Endodermal cell (in vitro differentiated cells): ENCODE data around the gene ECD. TPM values are rescaled to one million over a fixed set of nuclear protein-coding genes. Genes with fewer than 3 reads are reported as not detected.

ENCODE experiments used
- DNase-seq: peaks from one replicate; pipeline ENCODE4 v3.0.0-alpha.2; 2017
- H3K27ac ChIP-seq: 2 replicates; pipeline ENCODE4 v1.5.1; 2013; ENCODE audit warnings: mild to moderate bottlenecking, low read depth, low read length, moderate library complexity
- H3K27me3 ChIP-seq: 2 replicates; pipeline ENCODE4 v1.6.1; 2013; ENCODE audit warnings: mild to moderate bottlenecking, low read length, moderate library complexity; ENCODE audit not compliant: insufficient read depth, control insufficient read depth, poor library complexity, severe bottlenecking
- H3K36me3 ChIP-seq: 2 replicates; pipeline ENCODE4 v1.7.0; 2013; ENCODE audit warnings: mild to moderate bottlenecking, low read length, moderate library complexity; ENCODE audit not compliant: control insufficient read depth, insufficient read depth
- H3K4me1 ChIP-seq: one replicate; pipeline ENCODE4 v1.7.0; 2013; ENCODE audit warnings: low read length; ENCODE audit not compliant: control insufficient read depth, insufficient read depth
- H3K4me3 ChIP-seq: 2 replicates; pipeline ENCODE4 v1.5.1; 2013; ENCODE audit warnings: mild to moderate bottlenecking, low read length, moderate library complexity
- H3K9ac ChIP-seq: 2 replicates; pipeline ENCODE4 v1.6.1; 2013; ENCODE audit warnings: mild to moderate bottlenecking, low read length, moderate library complexity; ENCODE audit not compliant: poor library complexity, severe bottlenecking; ENCODE audit errors: extremely low read depth
- H3K9me3 ChIP-seq: 2 replicates; pipeline ENCODE4 v1.6.1; 2013; ENCODE audit warnings: mild to moderate bottlenecking, low read length, moderate library complexity; ENCODE audit not compliant: control insufficient read depth
- H3K27ac Mint-ChIP-seq: 2 replicates; pipeline ENCODE4 v1.8.0; 2020; ENCODE audit warnings: mixed read lengths
- H3K27me3 Mint-ChIP-seq: 2 replicates; pipeline ENCODE4 v1.8.0; 2021; ENCODE audit warnings: mild to moderate bottlenecking, mixed read lengths; ENCODE audit not compliant: insufficient read depth
- H3K36me3 Mint-ChIP-seq: 2 replicates; pipeline ENCODE4 v1.8.0; 2020; ENCODE audit warnings: low read depth, mixed read lengths
- H3K4me1 Mint-ChIP-seq: 2 replicates; pipeline ENCODE4 v1.8.0; 2020; ENCODE audit warnings: mixed read lengths
- H3K4me3 Mint-ChIP-seq: 2 replicates; pipeline ENCODE4 v1.8.0; 2020; ENCODE audit warnings: mild to moderate bottlenecking, moderate library complexity, mixed read lengths
- H3K9me3 Mint-ChIP-seq: 2 replicates; pipeline ENCODE4 v1.8.0; 2020; ENCODE audit warnings: mild to moderate bottlenecking, mixed read lengths
- WGBS, 2 experiments: methylation state at CpG; one replicate each; pipeline versions ENCODE4 v1.1.5 to v1.1.7; 2013; ENCODE audit warnings: missing lambda C conversion rate in 2 of 2, mixed read lengths in 1 of 2; ENCODE audit not compliant: insufficient coverage in 1 of 2, insufficient read length in 1 of 2; 5-methylcytosine and 5-hydroxymethylcytosine counted together
- total RNA-seq, 2 donors: library from RNA; stranded (reverse); fragmentation: NEBNext Ultra II Directional in 1 of 2; extraction: Animal tissue kit (Norgen Biotek cat#: 25700) in 1 of 2; gene quantifications; 2 replicates in 1 of 2; 3 replicates in 1 of 2; pipeline ENCODE4 v1.2.1, GENCODE V29; 2021
- TF ChIP-seq, protein P1 (sequence below): fragments of 200-600 bp; sonication (generic); conservative IDR thresholded peaks from 2 replicates; pipeline ENCODE4 v1.5.0; 2021; ENCODE audit warnings: antibody characterized with exemption, mild to moderate bottlenecking

Gene ECD
- total RNA-seq, 2 donors from 2014 or later = 38.4 to 40.7 TPM

DNA sequence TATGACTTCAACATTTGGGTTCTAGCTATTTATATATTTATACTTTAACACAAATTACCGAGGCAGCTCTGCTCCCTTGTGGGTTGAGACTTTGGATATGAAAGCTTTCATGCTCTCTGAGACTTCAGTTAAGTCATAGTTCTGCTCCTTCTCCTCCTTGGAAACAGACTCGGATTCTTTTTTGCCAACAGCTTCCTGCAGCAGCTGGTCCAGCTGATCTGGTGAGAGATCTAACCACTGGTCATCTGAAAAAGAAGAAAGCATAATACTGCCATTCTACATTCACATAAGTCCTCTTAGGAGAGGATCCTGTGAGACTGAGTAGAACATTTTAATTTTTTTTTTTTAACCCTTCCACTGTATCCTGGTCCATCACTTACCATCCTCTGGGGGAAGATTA, 28.6 kb downstream of the ECD start:
- Histone ChIP-seq H3K9ac (no peak overlapping the region), H3K4me3 (no peak overlapping the region), H3K36me3 (peaks cover 70% of the 10 kb centered on the region), H3K27ac (no peak overlapping the region), H3K9me3 (no peaks in the 10 kb centered on the region), H3K27me3 (no peaks in the 10 kb centered on the region), H3K4me1 (no peaks in the 10 kb centered on the region)
- peaks cover 56% of the 10 kb centered on the region for H3K36me3 Mint-ChIP-seq
- 93 to 100% methylated on average over 2 of the region's 2 CpGs for WGBS, 2 experiments
- H3K27me3 Mint-ChIP-seq = no peaks in the 10 kb centered on the region
- no peak overlapping the region for H3K4me3 Mint-ChIP-seq
- H3K4me1 Mint-ChIP-seq = no peaks in the 10 kb centered on the region
- H3K27ac Mint-ChIP-seq = no peak overlapping the region
- no peaks in the 10 kb centered on the region for H3K9me3 Mint-ChIP-seq
- no peak for DNase-seq
- TF ChIP-seq, protein P1, sequence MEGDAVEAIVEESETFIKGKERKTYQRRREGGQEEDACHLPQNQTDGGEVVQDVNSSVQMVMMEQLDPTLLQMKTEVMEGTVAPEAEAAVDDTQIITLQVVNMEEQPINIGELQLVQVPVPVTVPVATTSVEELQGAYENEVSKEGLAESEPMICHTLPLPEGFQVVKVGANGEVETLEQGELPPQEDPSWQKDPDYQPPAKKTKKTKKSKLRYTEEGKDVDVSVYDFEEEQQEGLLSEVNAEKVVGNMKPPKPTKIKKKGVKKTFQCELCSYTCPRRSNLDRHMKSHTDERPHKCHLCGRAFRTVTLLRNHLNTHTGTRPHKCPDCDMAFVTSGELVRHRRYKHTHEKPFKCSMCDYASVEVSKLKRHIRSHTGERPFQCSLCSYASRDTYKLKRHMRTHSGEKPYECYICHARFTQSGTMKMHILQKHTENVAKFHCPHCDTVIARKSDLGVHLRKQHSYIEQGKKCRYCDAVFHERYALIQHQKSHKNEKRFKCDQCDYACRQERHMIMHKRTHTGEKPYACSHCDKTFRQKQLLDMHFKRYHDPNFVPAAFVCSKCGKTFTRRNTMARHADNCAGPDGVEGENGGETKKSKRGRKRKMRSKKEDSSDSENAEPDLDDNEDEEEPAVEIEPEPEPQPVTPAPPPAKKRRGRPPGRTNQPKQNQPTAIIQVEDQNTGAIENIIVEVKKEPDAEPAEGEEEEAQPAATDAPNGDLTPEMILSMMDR = no peak

DNA sequence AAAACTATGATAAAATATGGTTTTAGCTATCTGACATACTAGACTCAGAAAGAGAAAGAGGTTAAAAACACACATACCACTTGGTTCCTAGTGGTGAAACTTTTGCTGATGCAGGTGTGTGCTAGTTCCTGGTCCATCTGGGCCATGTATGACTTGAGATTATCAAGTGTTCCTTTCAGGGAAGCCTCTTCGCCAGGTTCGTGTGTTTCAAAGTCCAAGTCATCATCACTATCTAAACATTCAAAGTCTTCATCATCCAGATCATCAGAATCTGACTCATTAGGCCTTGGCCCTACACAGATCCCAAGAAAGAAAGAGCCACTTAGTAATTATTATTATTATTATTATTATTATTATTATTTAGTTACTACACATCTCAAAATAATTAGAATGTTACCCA, 31.2 kb downstream of the ECD start:
- H3K4me3 ChIP-seq = no peak overlapping the region
- Mint-ChIP-seq H3K27me3 (no peaks in the 10 kb centered on the region), H3K4me1 (no peaks in the 10 kb centered on the region), H3K9me3 (no peaks in the 10 kb centered on the region), H3K4me3 (no peak overlapping the region), H3K27ac (no peak overlapping the region), H3K36me3 (peaks cover 59% of the 10 kb centered on the region)
- H3K9me3 ChIP-seq = no peaks in the 10 kb centered on the region
- no peak overlapping the region for H3K9ac ChIP-seq
- WGBS, 2 experiments = 98% methylated on average over 2 of the region's 2 CpGs; no CpG with 5 or more reads in 1 of the 2 experiments
- no peaks in the 10 kb centered on the region for H3K4me1 ChIP-seq
- H3K27ac ChIP-seq = no peak overlapping the region
- H3K27me3 ChIP-seq = no peaks in the 10 kb centered on the region
- no peak for DNase-seq
- peaks cover 74% of the 10 kb centered on the region for H3K36me3 ChIP-seq
- TF ChIP-seq, protein P1 = no peak

DNA sequence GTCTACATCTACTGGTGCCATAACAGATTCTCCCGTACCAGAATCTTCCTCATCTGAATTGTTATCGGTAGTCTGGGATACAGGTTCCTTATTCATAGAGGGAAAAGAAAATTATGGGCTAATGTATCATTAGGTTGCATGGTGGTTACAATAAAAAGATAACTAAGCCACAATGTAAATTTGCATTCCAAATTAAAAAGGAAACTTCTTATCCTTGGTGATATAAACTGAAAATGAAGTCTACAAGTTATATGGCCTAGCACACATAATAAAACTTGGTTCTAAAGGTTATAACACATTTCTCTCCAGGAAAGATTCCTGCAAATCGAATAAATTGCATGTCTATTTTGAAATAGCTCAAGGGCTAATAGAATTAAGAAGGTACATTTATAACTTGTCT, 33.1 kb downstream of the ECD start:
- Mint-ChIP-seq H3K36me3 (peaks cover 60% of the 10 kb centered on the region), H3K27ac (no peak overlapping the region), H3K27me3 (no peaks in the 10 kb centered on the region), H3K9me3 (no peaks in the 10 kb centered on the region), H3K4me1 (peaks cover 6% of the 10 kb centered on the region), H3K4me3 (no peak overlapping the region)
- Histone ChIP-seq H3K36me3 (peaks cover 78% of the 10 kb centered on the region), H3K27ac (no peak overlapping the region), H3K27me3 (no peaks in the 10 kb centered on the region), H3K4me1 (no peaks in the 10 kb centered on the region), H3K4me3 (no peak overlapping the region), H3K9me3 (no peaks in the 10 kb centered on the region), H3K9ac (no peak overlapping the region)
- WGBS, 2 experiments = 96% methylated on average over 3 of the region's 3 CpGs; no CpG with 5 or more reads in 1 of the 2 experiments
- DNase-seq = no peak
- TF ChIP-seq, protein P1 = no peak
